Endothelial cell (in vitro differentiated cells): ENCODE measurements around the gene IGSF9B. TPM values are rescaled to one million over a fixed set of nuclear protein-coding genes. Genes with fewer than 3 reads are reported as not detected.

Source experiments
- DNase-seq: peaks from one replicate; pipeline ENCODE4 v3.0.0; 2021; ENCODE audit warnings: low spot score
- H3K27ac Mint-ChIP-seq: one replicate; pipeline ENCODE4 v1.8.0; 2021; ENCODE audit warnings: mixed read lengths, inconsistent platforms; ENCODE audit not compliant: unreplicated experiment
- H3K27me3 Mint-ChIP-seq: one replicate; pipeline ENCODE4 v1.8.0; 2021; ENCODE audit warnings: mild to moderate bottlenecking, moderate library complexity, mixed read lengths, inconsistent platforms; ENCODE audit not compliant: unreplicated experiment
- H3K36me3 Mint-ChIP-seq: one replicate; pipeline ENCODE4 v1.8.0; 2021; ENCODE audit warnings: mild to moderate bottlenecking, low read depth, mixed read lengths, inconsistent platforms; ENCODE audit not compliant: unreplicated experiment
- H3K4me1 Mint-ChIP-seq: one replicate; pipeline ENCODE4 v1.8.0; 2021; ENCODE audit warnings: mild to moderate bottlenecking, mixed read lengths, inconsistent platforms; ENCODE audit not compliant: unreplicated experiment
- H3K4me3 Mint-ChIP-seq: one replicate; pipeline ENCODE4 v1.8.0; 2021; ENCODE audit warnings: mild to moderate bottlenecking, mixed read lengths, inconsistent platforms; ENCODE audit not compliant: unreplicated experiment
- H3K9me3 Mint-ChIP-seq: one replicate; pipeline ENCODE4 v1.8.0; 2021; ENCODE audit warnings: mixed read lengths, inconsistent platforms; ENCODE audit not compliant: unreplicated experiment
- total RNA-seq: library from RNA; stranded (reverse); fragmentation: NEBNext Ultra II Directional; extraction: Animal tissue kit (Norgen Biotek cat#: 25700); gene quantifications from one replicate; pipeline ENCODE4 v1.2.1, GENCODE V29; 2021; ENCODE audit not compliant: unreplicated experiment
- TF ChIP-seq, protein P1 (sequence below): fragments of 200-600 bp; sonication (generic); IDR thresholded peaks from one replicate; pipeline ENCODE4 v1.5.0; 2021; ENCODE audit warnings: antibody characterized with exemption; ENCODE audit not compliant: unreplicated experiment

Gene IGSF9B
- total RNA-seq, 1 donor from 2014 or later: 6.6 TPM

DNA sequence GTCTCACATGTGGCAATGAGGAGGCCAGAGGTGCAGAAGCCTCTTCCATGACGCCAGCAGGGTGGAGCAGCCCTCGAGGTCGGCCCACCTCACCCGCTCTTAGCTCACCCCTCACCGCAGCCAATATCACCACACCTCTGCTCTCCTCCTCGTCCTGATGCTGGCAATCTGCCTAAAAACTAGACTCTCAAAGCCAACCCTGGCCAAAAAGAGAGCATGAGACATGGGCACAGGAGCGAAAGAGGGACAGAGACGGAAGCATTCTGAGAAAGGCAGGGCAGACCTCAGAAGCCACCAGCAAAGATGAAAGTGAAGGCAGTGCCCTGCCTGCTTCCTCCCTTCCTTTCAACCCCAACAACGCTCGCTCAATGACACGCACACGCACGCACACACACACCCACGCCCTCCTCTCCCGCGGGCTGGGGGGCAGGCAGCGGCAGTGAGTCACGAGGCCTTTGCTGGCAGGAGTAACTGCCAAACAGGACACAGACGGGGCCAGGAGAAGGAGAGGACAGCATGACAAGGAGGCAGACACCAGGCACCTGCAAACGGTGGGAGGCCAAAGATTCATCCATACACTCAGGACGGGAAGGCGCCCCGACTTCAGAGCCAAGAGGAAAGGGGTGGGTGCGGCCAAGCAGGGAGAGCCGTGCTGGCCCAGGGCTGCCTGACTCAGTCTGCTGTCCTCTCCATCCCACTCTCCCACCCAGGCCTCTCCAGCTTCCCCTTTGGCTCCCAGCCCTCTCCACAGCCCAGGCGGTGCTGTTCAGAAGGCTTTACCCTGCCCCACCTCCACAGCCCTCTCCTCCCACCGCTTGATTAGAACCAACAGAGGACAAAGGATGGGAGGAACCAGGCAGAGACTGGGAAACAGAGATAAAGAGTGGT lies 11.4 kb downstream of the IGSF9B start:
- Mint-ChIP-seq H3K36me3 (peaks cover 14% of the 10 kb centered on the region), H3K4me1 (peaks cover 22% of the 10 kb centered on the region), H3K9me3 (no peaks in the 10 kb centered on the region), H3K27me3 (peaks cover 20% of the 10 kb centered on the region), H3K27ac (no peak overlapping the region), H3K4me3 (peak overlapping the region; percentile 56)
- TF ChIP-seq, protein P1, sequence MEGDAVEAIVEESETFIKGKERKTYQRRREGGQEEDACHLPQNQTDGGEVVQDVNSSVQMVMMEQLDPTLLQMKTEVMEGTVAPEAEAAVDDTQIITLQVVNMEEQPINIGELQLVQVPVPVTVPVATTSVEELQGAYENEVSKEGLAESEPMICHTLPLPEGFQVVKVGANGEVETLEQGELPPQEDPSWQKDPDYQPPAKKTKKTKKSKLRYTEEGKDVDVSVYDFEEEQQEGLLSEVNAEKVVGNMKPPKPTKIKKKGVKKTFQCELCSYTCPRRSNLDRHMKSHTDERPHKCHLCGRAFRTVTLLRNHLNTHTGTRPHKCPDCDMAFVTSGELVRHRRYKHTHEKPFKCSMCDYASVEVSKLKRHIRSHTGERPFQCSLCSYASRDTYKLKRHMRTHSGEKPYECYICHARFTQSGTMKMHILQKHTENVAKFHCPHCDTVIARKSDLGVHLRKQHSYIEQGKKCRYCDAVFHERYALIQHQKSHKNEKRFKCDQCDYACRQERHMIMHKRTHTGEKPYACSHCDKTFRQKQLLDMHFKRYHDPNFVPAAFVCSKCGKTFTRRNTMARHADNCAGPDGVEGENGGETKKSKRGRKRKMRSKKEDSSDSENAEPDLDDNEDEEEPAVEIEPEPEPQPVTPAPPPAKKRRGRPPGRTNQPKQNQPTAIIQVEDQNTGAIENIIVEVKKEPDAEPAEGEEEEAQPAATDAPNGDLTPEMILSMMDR: no peak
- no peak for DNase-seq

DNA sequence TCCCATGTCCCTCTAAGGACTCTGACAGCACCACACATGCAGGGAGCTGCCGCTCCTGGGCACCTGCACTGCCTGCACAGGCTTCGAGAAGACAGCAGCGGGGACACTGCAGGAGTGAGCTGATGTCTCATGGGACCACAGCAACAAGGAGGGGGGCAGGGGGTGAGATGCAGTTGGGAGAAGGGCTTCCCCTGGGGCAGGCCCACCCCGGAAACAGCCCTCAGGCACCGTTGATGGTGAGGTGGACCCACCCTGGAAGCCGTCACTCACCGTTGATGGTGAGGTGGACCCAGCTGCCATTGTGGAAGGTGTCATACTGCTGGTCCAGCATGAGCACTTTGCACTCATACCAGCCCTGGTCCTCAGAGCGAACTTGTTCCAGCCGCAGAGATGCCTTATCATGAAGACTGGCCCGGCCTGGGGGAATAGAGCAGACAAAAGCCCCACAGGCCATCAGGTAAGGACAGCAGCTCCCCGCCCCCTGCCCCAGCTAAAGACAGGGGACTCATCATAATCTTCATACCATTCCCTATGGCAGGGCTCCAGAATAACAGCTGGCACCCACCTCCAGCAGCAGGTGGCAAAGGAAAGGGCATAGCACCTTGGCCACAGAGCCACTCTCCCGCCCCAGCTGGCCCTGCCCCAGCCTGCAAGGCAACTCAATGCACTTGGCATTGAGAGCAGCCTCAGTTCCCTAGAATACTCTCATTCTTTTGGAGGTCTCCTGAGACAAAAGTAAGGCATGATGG lies 12.6 kb downstream of the IGSF9B start:
- no peak for DNase-seq
- Mint-ChIP-seq H3K4me3 (peak overlapping the region; percentile 22), H3K9me3 (no peaks in the 10 kb centered on the region), H3K27me3 (peaks cover 14% of the 10 kb centered on the region), H3K27ac (no peak overlapping the region), H3K4me1 (peaks cover 22% of the 10 kb centered on the region), H3K36me3 (peaks cover 19% of the 10 kb centered on the region)
- TF ChIP-seq, protein P1: no peak

DNA sequence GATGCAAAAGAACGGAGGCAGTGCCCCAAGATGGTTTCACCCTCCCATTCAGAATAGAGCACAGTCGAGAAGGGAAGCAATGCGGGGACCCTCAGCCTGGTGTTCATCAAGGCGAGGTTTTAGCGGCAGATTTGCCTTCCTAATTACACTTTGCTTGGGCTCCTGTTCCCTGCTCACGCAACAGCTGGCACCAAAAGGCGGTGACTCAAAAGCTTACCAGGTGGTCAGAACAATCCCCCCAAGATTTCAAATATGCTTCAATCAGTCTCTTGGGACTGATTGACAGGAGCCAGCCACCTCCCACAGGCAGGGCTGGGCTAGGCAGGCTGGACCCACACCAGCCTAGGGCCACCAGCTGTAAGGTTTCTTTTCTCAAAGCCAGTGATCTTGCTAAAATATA lies 14.2 kb downstream of the IGSF9B start:
- peaks cover 12% of the 10 kb centered on the region for H3K4me1 Mint-ChIP-seq
- TF ChIP-seq, protein P1: no peak
- peaks cover 13% of the 10 kb centered on the region for H3K36me3 Mint-ChIP-seq
- no peaks in the 10 kb centered on the region for H3K9me3 Mint-ChIP-seq
- no peak overlapping the region for H3K4me3 Mint-ChIP-seq
- H3K27ac Mint-ChIP-seq: no peak overlapping the region
- DNase-seq: no peak
- peaks cover 9% of the 10 kb centered on the region for H3K27me3 Mint-ChIP-seq

DNA sequence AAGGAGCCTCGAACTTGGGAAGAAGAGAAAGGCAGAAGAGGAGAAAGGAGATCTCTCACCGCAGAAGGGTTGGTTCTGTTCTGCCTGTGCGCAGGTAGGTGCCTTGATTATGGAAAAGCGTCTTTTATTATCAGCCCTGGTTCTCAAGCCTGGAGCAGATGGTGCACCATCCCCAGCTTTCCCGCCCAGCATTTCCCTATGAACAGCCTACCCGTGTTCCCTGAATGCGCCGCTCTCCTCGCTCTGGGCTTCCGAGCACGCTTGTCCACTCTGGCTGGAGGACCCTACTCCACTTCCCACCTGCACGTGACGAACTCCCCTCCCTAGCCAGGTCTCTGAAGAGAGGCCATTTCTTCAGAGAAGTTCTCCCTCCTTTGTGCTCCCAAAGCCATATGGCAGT lies 15.2 kb downstream of the IGSF9B start:
- no peak overlapping the region for H3K27ac Mint-ChIP-seq
- H3K36me3 Mint-ChIP-seq: peaks cover 12% of the 10 kb centered on the region
- peaks cover 9% of the 10 kb centered on the region for H3K27me3 Mint-ChIP-seq
- no peak overlapping the region for H3K4me3 Mint-ChIP-seq
- H3K9me3 Mint-ChIP-seq: no peaks in the 10 kb centered on the region
- TF ChIP-seq, protein P1: no peak
- DNase-seq: no peak
- H3K4me1 Mint-ChIP-seq: peaks cover 8% of the 10 kb centered on the region

DNA sequence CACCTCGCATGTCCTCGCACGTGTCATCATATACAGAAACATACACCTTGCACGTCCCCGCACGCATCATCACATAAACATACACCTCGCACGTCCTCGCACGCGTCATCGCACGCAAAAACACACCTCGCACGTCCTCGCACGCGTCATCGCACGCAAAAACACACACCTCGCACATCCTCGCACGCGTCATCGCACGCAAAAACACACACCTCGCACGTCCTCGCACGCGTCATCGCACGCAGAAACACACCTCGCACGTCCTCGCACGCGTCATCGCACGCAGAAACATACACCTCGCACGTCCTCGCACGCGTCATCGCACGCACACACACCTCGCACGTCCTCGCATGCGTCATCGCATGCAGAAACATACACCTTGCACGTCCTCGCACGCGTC lies 16.7 kb downstream of the IGSF9B start:
- H3K27ac Mint-ChIP-seq: no peak overlapping the region
- DNase-seq: no peak
- H3K27me3 Mint-ChIP-seq: peaks cover 7% of the 10 kb centered on the region
- TF ChIP-seq, protein P1: no peak
- H3K4me1 Mint-ChIP-seq: peaks cover 1% of the 10 kb centered on the region
- no peaks in the 10 kb centered on the region for H3K9me3 Mint-ChIP-seq
- peaks cover 12% of the 10 kb centered on the region for H3K36me3 Mint-ChIP-seq
- H3K4me3 Mint-ChIP-seq: no peak overlapping the region
